ENCODE results near the gene HSD17B2.

Gene HSD17B2

GRCh38 chr16:82049484-82049883, 14.4 kb downstream of the HSD17B2 start:
- Histone ChIP-seq H3K4me3 (ENCODE audit: low read depth, low read length, poor library complexity, severe bottlenecking) (no peak overlapping the region), H4K20me1 (ENCODE audit: insufficient read depth, low read length) (no peaks in the 10 kb centered on the region), H3K9me3 (ENCODE audit: low read length) (no peaks in the 10 kb centered on the region), H3K27me3 (ENCODE audit: insufficient read depth, low read length) (0 out of 2 replicates have a peak, but pooled peaks cover 4% of the 10 kb centered on the region), H3K4me2 (ENCODE audit: low read length) (no peak overlapping the region), H3K9me2 (ENCODE audit: low read depth, low read length) (no peaks in the 10 kb centered on the region), H3K36me3 (ENCODE audit: insufficient read depth, low read length) (no peaks in the 10 kb centered on the region), H3K79me2 (ENCODE audit: insufficient read depth, low read length) (no peaks in the 10 kb centered on the region), H3K27ac (ENCODE audit: low read depth, low read length, poor library complexity, severe bottlenecking) (no peak overlapping the region), H2AFZ (ENCODE audit: low read length) (no peak overlapping the region), H3K4me1 (ENCODE audit: insufficient read depth, low read length, severe bottlenecking) (no peaks in the 10 kb centered on the region), H3K9ac (ENCODE audit: low read length) (no peak overlapping the region), H3F3A (ENCODE audit: insufficient read depth, low read length) (no peaks in the 10 kb centered on the region)
- TF ChIP-seq EZH2 (IDR thresholded peaks at IDR 0.05; ENCODE audit: borderline replicate concordance, low read length) (no peak), CTCF (IDR thresholded peaks at IDR 0.05; ENCODE audit: low read length) (no peak)

- H3F3A ChIP-seq (ENCODE audit: insufficient read depth, low read length): no peaks in the 10 kb centered on the region
- no peaks in the 10 kb centered on the region for H4K20me1 ChIP-seq (ENCODE audit: insufficient read depth, low read length)
- H3K4me3 ChIP-seq (ENCODE audit: low read depth, low read length, poor library complexity, severe bottlenecking): no peak overlapping the region
- no peaks in the 10 kb centered on the region for H3K9me2 ChIP-seq (ENCODE audit: low read depth, low read length)
- no peak overlapping the region for H3K4me2 ChIP-seq (ENCODE audit: low read length)
- no peaks in the 10 kb centered on the region for H3K36me3 ChIP-seq (ENCODE audit: insufficient read depth, low read length)
- H2AFZ ChIP-seq (ENCODE audit: low read length): no peak overlapping the region
- no peaks in the 10 kb centered on the region for H3K9me3 ChIP-seq (ENCODE audit: low read length)
- no peak overlapping the region for H3K9ac ChIP-seq (ENCODE audit: low read length)
- no peaks in the 10 kb centered on the region for H3K79me2 ChIP-seq (ENCODE audit: insufficient read depth, low read length)
- H3K27me3 ChIP-seq (ENCODE audit: insufficient read depth, low read length): 0 out of 2 replicates have a peak, but pooled peaks cover 4% of the 10 kb centered on the region
- H3K27ac ChIP-seq (ENCODE audit: low read depth, low read length, poor library complexity, severe bottlenecking): no peak overlapping the region
- no peaks in the 10 kb centered on the region for H3K4me1 ChIP-seq (ENCODE audit: insufficient read depth, low read length, severe bottlenecking)
- TF ChIP-seq EZH2 (IDR thresholded peaks at IDR 0.05; ENCODE audit: borderline replicate concordance, low read length): no peak
- no peak for TF ChIP-seq CTCF (IDR thresholded peaks at IDR 0.05; ENCODE audit: low read length)
These were observed 15.5 kb downstream of the HSD17B2 start for GRCh38 chr16:82050506-82050905.

- H3F3A ChIP-seq (ENCODE audit: insufficient read depth, low read length): no peaks in the 10 kb centered on the region
- H3K36me3 ChIP-seq (ENCODE audit: insufficient read depth, low read length): no peaks in the 10 kb centered on the region
- H3K9ac ChIP-seq (ENCODE audit: low read length): no peak overlapping the region
- H3K4me3 ChIP-seq (ENCODE audit: low read depth, low read length, poor library complexity, severe bottlenecking): no peak overlapping the region
- no peaks in the 10 kb centered on the region for H4K20me1 ChIP-seq (ENCODE audit: insufficient read depth, low read length)
- no peak overlapping the region for H3K27ac ChIP-seq (ENCODE audit: low read depth, low read length, poor library complexity, severe bottlenecking)
- no peaks in the 10 kb centered on the region for H3K9me2 ChIP-seq (ENCODE audit: low read depth, low read length)
- H3K27me3 ChIP-seq (ENCODE audit: insufficient read depth, low read length): 0 out of 2 replicates have a peak, but pooled peaks cover 4% of the 10 kb centered on the region
- H3K9me3 ChIP-seq (ENCODE audit: low read length): no peaks in the 10 kb centered on the region
- H2AFZ ChIP-seq (ENCODE audit: low read length): no peak overlapping the region
- H3K4me2 ChIP-seq (ENCODE audit: low read length): no peak overlapping the region
- TF ChIP-seq EZH2 (IDR thresholded peaks at IDR 0.05; ENCODE audit: borderline replicate concordance, low read length) (no peak), CTCF (IDR thresholded peaks at IDR 0.05; ENCODE audit: low read length) (no peak)
- no peaks in the 10 kb centered on the region for H3K79me2 ChIP-seq (ENCODE audit: insufficient read depth, low read length)
- H3K4me1 ChIP-seq (ENCODE audit: insufficient read depth, low read length, severe bottlenecking): no peaks in the 10 kb centered on the region
These were observed 15.9 kb downstream of the HSD17B2 start for GRCh38 chr16:82050909-82051357.
